C1 segment of cervical spinal cord (tissue), 14 donors: ENCODE results near the gene COL20A1.
"Not testable (repeated sequence)": the region's sequence is repeated elsewhere in the genome, so short reads cannot be mapped to it uniquely, and the experiment has no call there.

Source experiments
- DNase-seq, 14 donors: peaks; one replicate each; lab custom pipeline; 2025; lab: John Stamatoyannopoulos, UW

COL20A1 gene

GRCh38 chr20:63331741-63332400 lies 38.9 kb downstream of the COL20A1 start:
- no peak for DNase-seq

GRCh38 chr20:63332488-63333240 lies 39.7 kb downstream of the COL20A1 start:
- no peak for DNase-seq

GRCh38 chr20:63333241-63333836 lies 40.4 kb downstream of the COL20A1 start:
- peak in 1 of 14 donors; percentile 45 for DNase-seq

GRCh38 chr20:63334356-63334755 lies 41.4 kb downstream of the COL20A1 start:
- no peak for DNase-seq

GRCh38 chr20:63335060-63335459 lies 42.1 kb downstream of the COL20A1 start:
- not testable (repeated sequence) for DNase-seq

- DNase-seq: no peak
Measured at GRCh38 chr20:63335711-63336110, 42.7 kb downstream of the COL20A1 start.

GRCh38 chr20:63336232-63336752 lies 43.3 kb downstream of the COL20A1 start:
- DNase-seq: no peak

- no peak for DNase-seq
Measured at GRCh38 chr20:63337786-63338420, 44.9 kb downstream of the COL20A1 start.

GRCh38 chr20:63339154-63340094 lies 46.4 kb downstream of the COL20A1 start:
- DNase-seq: not testable (repeated sequence)

- DNase-seq: not testable (repeated sequence)
Measured at GRCh38 chr20:63340158-63340688, 47.2 kb downstream of the COL20A1 start.

GRCh38 chr20:63342561-63343459 lies 49.8 kb downstream of the COL20A1 start:
- DNase-seq: peak in 1 of 14 donors; percentile 84

- no peak for DNase-seq
Measured at GRCh38 chr20:63343460-63344445, 50.8 kb downstream of the COL20A1 start.

- DNase-seq: no peak
Measured at GRCh38 chr20:63344616-63345327, 51.8 kb downstream of the COL20A1 start.

- DNase-seq: peak in 1 of 14 donors; percentile 49
Measured at GRCh38 chr20:63345328-63346100, 52.5 kb downstream of the COL20A1 start.

GRCh38 chr20:63346131-63347080 lies 53.4 kb downstream of the COL20A1 start:
- no peak for DNase-seq
